ENCODE measurements around the gene TACC2. TPM values are rescaled to one million over a fixed set of nuclear protein-coding genes. Genes with fewer than 3 reads are reported as not detected.
"Not testable (repeated sequence)": the region's sequence is repeated elsewhere in the genome, so short reads cannot be mapped to it uniquely, and the experiment has no call there.

TACC2 gene
- total and polyA plus RNA-seq, 5 experiments from 2014 or later: not detected

DNA sequence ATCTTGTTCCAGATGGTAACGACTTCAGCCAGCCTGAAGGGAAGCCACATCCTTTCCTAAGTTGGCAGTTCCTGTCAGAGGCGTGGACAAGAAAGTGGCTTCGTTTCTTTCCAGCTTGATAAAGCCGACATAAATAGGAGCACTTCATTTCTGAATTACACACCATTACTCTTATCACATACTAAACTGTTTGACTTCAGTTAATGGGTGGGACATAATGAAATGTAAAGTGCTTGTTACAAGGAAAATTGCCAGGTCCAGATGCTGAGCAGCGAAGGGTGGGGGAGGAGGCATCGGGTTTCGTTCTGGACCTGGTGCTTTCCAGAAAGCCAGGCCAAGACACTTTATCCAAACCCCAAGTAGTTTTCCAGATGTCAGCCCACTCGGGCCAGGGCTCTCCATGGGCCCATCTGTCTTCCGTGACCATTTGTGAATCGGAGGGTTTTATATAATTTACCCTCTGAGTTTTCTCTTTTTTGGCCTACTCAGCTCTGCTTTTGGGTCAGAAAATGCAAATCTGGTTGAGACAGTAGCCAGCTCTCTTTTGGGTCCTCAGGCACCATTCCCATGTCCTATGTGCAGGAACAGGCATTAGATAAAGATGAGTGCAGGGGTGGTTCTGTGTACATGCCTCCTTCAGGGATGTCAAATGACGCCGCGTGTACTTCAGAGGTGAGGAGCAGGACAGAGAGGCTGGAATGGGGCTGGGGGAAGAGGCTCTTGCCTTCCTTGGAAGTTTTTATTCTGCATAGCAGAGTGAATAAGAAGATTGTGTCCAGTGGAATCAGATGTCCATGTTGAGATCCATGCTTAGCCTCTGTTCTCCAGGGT is 90.2 kb downstream of the TACC2 start:
- peaks cover 0 to 8% (median 5%) of the 10 kb centered on the region in 5 donors for H3K27me3 Mint-ChIP-seq
- H3K27ac Mint-ChIP-seq: peak overlapping the region in 1 of 10 donors; percentile 40
- POLR2A ChIA-PET: no interaction called here
- no peak for ATAC-seq
- H3K4me1 Mint-ChIP-seq: no peaks in the 10 kb centered on the region
- peaks cover 0 to 2% (median 0%) of the 10 kb centered on the region in 9 donors for H3K9me3 Mint-ChIP-seq
- no peaks in the 10 kb centered on the region for H3K36me3 Mint-ChIP-seq
- no peak for DNase-seq
- no peak overlapping the region for H3K4me3 Mint-ChIP-seq

DNA sequence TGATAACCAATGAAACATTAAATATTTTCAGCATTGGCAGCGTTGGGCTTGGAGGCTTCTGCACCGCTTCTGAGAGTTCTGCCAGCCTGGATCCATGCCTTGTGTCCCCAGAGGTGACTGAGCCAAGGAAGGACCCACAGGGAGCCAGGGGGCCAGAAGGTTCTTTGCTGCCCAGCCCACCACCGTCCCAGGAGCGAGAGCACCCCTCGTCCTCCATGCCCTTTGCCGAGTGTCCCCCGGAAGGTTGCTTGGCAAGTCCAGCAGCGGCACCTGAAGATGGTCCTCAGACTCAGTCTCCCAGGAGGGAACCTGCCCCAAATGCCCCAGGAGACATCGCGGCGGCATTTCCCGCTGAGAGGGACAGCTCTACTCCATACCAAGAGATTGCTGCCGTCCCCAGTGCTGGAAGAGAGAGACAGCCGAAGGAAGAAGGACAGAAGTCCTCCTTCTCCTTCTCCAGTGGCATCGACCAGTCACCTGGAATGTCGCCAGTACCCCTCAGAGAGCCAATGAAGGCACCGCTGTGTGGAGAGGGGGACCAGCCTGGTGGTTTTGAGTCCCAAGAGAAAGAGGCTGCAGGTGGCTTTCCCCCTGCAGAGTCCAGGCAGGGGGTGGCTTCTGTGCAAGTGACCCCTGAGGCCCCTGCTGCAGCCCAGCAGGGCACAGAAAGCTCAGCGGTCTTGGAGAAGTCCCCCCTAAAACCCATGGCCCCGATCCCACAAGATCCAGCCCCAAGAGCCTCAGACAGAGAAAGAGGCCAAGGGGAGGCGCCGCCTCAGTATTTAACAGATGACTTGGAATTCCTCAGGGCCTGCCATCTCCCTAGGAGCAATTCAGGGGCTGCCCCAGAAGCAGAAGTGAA is 93.9 kb downstream of the TACC2 start:
- Mint-ChIP-seq H3K4me1 (no peaks in the 10 kb centered on the region), H3K36me3 (no peaks in the 10 kb centered on the region), H3K27me3 (peaks cover 0 to 12% (median 5%) of the 10 kb centered on the region in 5 donors), H3K9me3 (no peaks in the 10 kb centered on the region), H3K4me3 (no peak overlapping the region), H3K27ac (peak overlapping the region in 1 of 10 donors; percentile 52)
- POLR2A ChIA-PET: no interaction called here
- no peak for DNase-seq
- ATAC-seq: no peak

DNA sequence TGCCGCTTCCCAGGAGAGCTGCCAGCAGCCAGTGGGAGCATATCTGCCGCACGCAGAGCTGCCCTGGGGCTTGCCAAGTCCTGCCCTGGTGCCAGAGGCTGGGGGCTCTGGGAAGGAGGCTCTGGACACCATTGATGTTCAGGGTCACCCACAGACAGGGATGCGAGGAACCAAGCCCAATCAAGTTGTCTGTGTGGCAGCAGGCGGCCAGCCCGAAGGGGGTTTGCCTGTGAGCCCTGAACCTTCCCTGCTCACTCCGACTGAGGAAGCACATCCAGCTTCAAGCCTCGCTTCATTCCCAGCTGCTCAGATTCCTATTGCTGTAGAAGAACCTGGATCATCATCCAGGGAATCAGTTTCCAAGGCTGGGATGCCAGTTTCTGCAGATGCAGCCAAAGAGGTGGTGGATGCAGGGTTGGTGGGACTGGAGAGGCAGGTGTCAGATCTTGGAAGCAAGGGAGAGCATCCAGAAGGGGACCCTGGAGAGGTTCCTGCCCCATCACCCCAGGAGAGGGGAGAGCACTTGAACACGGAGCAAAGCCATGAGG is 94.6 kb downstream of the TACC2 start:
- Mint-ChIP-seq H3K36me3 (no peaks in the 10 kb centered on the region), H3K27me3 (peaks cover 0 to 12% (median 5%) of the 10 kb centered on the region in 5 donors), H3K4me1 (no peaks in the 10 kb centered on the region), H3K4me3 (no peak overlapping the region), H3K9me3 (no peaks in the 10 kb centered on the region), H3K27ac (peak overlapping the region in 1 of 10 donors; percentile 29)
- no peak for ATAC-seq
- POLR2A ChIA-PET: no interaction called here
- DNase-seq: no peak

DNA sequence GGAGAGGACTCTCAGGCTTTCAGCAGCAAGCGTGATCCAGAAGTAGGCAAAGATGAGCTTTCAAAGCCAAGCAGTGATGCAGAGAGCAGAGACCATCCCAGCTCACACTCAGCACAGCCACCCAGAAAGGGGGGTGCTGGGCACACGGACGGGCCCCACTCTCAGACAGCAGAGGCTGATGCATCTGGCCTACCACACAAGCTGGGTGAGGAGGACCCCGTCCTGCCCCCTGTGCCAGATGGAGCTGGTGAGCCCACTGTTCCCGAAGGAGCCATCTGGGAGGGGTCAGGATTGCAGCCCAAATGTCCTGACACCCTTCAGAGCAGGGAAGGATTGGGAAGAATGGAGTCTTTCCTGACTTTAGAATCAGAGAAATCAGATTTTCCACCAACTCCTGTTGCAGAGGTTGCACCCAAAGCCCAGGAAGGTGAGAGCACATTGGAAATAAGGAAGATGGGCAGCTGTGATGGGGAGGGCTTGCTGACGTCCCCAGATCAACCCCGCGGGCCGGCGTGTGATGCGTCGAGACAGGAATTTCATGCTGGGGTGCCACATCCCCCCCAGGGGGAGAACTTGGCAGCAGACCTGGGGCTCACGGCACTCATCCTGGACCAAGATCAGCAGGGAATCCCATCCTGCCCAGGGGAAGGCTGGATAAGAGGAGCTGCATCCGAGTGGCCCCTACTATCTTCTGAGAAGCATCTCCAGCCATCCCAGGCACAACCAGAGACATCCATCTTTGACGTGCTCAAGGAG is 95.5 kb downstream of the TACC2 start:
- Mint-ChIP-seq H3K4me1 (no peaks in the 10 kb centered on the region), H3K4me3 (no peak overlapping the region), H3K9me3 (no peaks in the 10 kb centered on the region), H3K27ac (no peak overlapping the region), H3K27me3 (peaks cover 0 to 12% (median 5%) of the 10 kb centered on the region in 5 donors), H3K36me3 (no peaks in the 10 kb centered on the region)
- ATAC-seq (no peak), DNase-seq (no peak)
- POLR2A ChIA-PET: no interaction called here

DNA sequence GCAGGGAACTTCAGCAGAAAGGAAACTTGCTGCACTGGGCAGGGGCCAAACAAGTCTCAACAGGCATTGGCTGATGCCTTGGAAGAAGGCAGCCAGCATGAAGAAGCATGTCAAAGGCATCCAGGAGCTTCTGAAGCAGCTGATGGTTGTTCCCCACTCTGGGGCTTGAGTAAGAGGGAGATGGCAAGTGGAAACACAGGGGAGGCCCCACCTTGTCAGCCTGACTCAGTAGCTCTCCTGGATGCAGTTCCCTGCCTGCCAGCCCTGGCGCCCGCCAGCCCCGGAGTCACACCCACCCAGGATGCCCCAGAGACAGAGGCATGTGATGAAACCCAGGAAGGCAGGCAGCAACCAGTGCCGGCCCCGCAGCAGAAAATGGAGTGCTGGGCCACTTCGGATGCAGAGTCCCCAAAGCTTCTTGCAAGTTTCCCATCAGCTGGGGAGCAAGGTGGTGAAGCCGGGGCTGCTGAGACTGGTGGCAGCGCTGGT is 96.5 kb downstream of the TACC2 start:
- POLR2A ChIA-PET: no interaction called here
- Mint-ChIP-seq H3K4me1 (no peaks in the 10 kb centered on the region), H3K4me3 (no peak overlapping the region), H3K9me3 (no peaks in the 10 kb centered on the region), H3K36me3 (no peaks in the 10 kb centered on the region), H3K27me3 (peaks cover 0 to 12% (median 5%) of the 10 kb centered on the region in 5 donors), H3K27ac (no peak overlapping the region)
- ATAC-seq (no peak), DNase-seq (no peak)

DNA sequence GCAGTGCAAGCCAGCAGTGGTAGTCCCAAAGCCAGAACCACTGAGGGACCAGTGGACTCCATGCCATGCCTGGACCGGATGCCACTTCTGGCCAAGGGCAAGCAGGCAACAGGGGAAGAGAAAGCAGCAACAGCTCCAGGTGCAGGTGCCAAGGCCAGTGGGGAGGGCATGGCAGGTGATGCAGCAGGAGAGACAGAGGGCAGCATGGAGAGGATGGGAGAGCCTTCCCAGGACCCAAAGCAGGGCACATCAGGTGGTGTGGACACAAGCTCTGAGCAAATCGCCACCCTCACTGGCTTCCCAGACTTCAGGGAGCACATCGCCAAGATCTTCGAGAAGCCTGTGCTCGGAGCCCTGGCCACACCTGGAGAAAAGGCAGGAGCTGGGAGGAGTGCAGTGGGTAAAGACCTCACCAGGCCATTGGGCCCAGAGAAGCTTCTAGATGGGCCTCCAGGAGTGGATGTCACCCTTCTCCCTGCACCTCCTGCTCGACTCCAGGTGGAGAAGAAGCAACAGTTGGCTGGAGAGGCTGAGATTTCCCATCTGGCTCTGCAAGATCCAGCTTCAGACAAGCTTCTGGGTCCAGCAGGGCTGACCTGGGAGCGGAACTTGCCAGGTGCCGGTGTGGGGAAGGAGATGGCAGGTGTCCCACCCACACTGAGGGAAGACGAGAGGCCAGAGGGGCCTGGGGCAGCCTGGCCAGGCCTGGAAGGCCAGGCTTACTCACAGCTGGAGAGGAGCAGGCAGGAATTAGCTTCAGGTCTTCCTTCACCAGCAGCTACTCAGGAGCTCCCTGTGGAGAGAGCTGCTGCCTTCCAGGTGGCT is 97.7 kb downstream of the TACC2 start:
- ATAC-seq (no peak), DNase-seq (no peak)
- POLR2A ChIA-PET: no interaction called here
- Mint-ChIP-seq H3K9me3 (no peaks in the 10 kb centered on the region), H3K27ac (no peak overlapping the region), H3K36me3 (no peaks in the 10 kb centered on the region), H3K4me3 (no peak overlapping the region), H3K27me3 (peaks cover 0 to 12% (median 5%) of the 10 kb centered on the region in 5 donors), H3K4me1 (no peaks in the 10 kb centered on the region)

DNA sequence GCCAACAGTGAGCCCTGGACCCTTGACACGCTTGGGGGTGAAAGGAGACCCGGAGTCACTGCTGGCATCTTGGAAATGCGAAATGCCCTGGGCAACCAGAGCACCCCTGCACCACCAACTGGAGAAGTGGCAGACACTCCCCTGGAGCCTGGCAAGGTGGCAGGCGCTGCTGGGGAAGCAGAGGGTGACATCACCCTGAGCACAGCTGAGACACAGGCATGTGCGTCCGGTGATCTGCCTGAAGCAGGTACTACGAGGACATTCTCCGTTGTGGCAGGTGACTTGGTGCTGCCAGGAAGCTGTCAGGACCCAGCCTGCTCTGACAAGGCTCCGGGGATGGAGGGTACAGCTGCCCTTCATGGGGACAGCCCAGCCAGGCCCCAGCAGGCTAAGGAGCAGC is 98.5 kb downstream of the TACC2 start:
- Mint-ChIP-seq H3K4me3 (no peak overlapping the region), H3K27ac (no peak overlapping the region), H3K27me3 (peaks cover 0 to 12% (median 5%) of the 10 kb centered on the region in 5 donors), H3K4me1 (no peaks in the 10 kb centered on the region), H3K9me3 (no peaks in the 10 kb centered on the region), H3K36me3 (no peaks in the 10 kb centered on the region)
- POLR2A ChIA-PET: no interaction called here
- ATAC-seq (no peak), DNase-seq (no peak)

DNA sequence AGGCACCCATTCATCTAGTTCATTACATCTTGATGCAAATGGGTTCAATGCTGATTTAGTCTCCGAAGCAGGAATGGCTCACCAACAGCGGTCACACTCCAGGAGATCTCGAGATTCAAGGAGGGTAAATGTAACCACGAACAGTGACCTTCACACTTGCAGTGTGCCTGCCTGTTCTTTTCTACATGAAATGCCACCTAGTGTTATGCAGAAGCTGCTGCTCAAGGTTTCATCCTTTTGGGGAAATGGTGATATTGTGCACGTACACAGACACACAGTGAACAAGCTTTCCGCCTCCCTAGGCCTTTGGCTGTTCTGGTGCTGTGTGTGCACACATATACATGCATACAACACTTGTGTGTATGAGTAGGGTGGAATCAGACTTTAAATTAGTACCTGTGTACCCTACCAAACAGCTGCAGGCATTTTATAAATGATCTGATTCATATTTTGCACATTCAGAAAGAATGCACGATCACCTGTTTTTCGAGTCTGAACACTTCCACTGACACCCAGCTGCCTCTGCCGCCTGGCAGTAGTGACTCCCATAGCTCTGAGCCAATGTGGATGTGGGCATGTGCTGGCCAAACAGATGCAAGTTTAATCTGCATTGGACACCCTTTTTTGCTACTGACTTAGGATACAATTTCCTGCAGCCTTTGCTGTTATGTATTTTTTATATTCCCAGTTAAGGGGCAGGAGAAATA is 100.5 kb downstream of the TACC2 start:
- H3K27ac Mint-ChIP-seq: no peak overlapping the region
- ATAC-seq: no peak
- no peaks in the 10 kb centered on the region for H3K4me1 Mint-ChIP-seq
- H3K9me3 Mint-ChIP-seq: no peaks in the 10 kb centered on the region
- DNase-seq: no peak
- POLR2A ChIA-PET: no interaction called here
- H3K4me3 Mint-ChIP-seq: no peak overlapping the region
- H3K27me3 Mint-ChIP-seq: peaks cover 0 to 5% (median 3%) of the 10 kb centered on the region in 5 donors
- H3K36me3 Mint-ChIP-seq: no peaks in the 10 kb centered on the region

DNA sequence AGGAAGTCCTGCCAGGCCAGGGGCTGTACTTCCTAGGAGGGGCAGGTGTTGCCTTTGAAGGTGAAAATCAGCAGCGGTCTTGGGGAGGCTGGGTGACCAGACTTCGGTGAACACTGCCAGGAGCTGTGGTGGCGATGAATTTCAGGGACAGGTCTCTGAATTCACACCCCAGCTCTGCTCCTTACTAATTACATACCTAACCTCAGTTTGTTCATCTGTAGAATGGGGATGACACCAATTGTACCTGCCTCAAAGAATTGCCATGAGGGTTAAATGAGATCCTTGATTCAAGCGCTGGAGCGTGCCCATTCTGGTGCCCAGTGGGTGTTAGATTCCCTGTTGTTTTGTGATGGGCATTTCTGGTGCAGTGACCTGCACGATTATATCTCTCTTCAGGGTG is 102.8 kb downstream of the TACC2 start:
- H3K27me3 Mint-ChIP-seq: peaks cover 0 to 6% (median 3%) of the 10 kb centered on the region in 5 donors
- no peak for DNase-seq
- H3K36me3 Mint-ChIP-seq: no peaks in the 10 kb centered on the region
- H3K27ac Mint-ChIP-seq: no peak overlapping the region
- H3K9me3 Mint-ChIP-seq: no peaks in the 10 kb centered on the region
- POLR2A ChIA-PET: no interaction called here
- no peak overlapping the region for H3K4me3 Mint-ChIP-seq
- no peaks in the 10 kb centered on the region for H3K4me1 Mint-ChIP-seq
- ATAC-seq: no peak

DNA sequence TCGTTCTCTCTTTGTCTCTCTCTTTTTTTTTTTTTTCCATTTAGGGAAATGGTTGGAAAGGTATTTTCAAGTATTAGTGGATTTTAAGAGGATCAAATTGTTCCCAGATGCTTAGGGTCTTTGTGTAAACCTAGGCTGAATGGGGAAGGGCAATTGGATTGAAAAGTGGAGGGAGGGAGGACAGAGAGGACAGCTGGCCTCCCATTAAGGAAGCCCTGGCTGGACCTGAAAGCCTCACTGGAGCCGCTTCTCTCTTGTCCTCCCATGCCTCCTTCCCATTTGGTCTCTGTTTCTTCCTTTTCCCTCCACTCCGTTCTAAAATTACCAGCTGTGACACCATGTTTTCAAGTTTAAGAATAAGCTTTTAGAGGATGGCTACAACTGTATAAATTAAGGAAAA is 104.1 kb downstream of the TACC2 start:
- Mint-ChIP-seq H3K4me3 (no peak overlapping the region), H3K9me3 (no peaks in the 10 kb centered on the region), H3K27me3 (peaks cover 0 to 11% (median 7%) of the 10 kb centered on the region in 5 donors), H3K27ac (no peak overlapping the region), H3K4me1 (no peaks in the 10 kb centered on the region), H3K36me3 (no peaks in the 10 kb centered on the region)
- POLR2A ChIA-PET: no interaction called here
- ATAC-seq: no peak
- DNase-seq: no peak

DNA sequence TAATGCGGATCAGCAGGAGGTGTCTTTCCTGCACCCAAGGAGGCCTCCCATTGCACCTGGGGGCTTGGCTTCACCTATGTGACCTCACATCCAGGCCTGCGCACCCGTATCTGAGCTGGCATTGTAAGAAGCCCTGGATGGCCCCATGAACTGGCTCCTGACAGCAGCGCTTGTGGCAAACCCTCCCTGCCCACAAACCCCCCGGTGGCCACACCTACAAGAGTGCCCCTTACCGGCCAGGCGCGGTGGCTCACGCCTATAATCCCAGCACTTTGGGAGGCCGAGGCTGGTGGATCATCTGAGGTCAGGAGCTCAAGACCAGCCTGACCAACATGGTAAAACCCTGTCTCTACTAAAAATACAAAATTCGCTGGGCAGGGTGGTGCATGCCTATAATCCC is 107.2 kb downstream of the TACC2 start:
- DNase-seq, H3K27ac Mint-ChIP-seq, ATAC-seq, H3K9me3 Mint-ChIP-seq, H3K4me1 Mint-ChIP-seq, H3K36me3 Mint-ChIP-seq, H3K4me3 Mint-ChIP-seq: not testable (repeated sequence)
- peaks cover 0 to 11% (median 7%) of the 10 kb centered on the region in 5 donors for H3K27me3 Mint-ChIP-seq
- POLR2A ChIA-PET: interaction anchor here (0.5 kb wide), 1 partner anchor 491 kb away, joined by 3 read pairs; no protein-coding TSS in a partner anchor
